H1 (cell line): ENCODE data around the gene TTC33. TPM values are rescaled to one million over a fixed set of nuclear protein-coding genes. Genes with fewer than 3 reads are reported as not detected.

Experiments used
- CTCF ChIA-PET: fragments of 300-600 bp; sonication (Branson Sonifier 250); formaldehyde crosslinking; loops from one replicate; lab custom pipeline; 2021; ENCODE audit not compliant: partially characterized antibody; lab: Charles Lee
- POLR2A ChIA-PET: fragments of 300-600 bp; sonication (Branson Sonifier 250); formaldehyde crosslinking; loops from one replicate; lab custom pipeline; 2021; ENCODE audit warnings: inconsistent platforms; ENCODE audit not compliant: partially characterized antibody; lab: Charles Lee
- DNase-seq, 2 experiments: peaks; one replicate each; pipeline versions ENCODE4 v3.0.0 to v3.0.0-alpha.2; 2010 to 2022; ENCODE audit warnings: low spot score in 2 of 2, low read depth in 1 of 2, mixed read lengths in 1 of 2
- FAIRE-seq: peaks from 2 replicates; lab custom pipeline; 2011; peaks lifted over from hg19 to GRCh38; lab: Jason Lieb, UNC
- H2AFZ ChIP-seq: 2 replicates; pipeline ENCODE4 v1.8.1; 2012; ENCODE audit warnings: low read length, inconsistent platforms
- H2AK5ac ChIP-seq: 2 replicates; pipeline ENCODE4 v1.6.1; 2013; ENCODE audit warnings: low read depth, low read length
- H2BK120ac ChIP-seq: replicated peaks from 2 replicates; pipeline ENCODE3; 2013; ENCODE audit warnings: low read depth, low read length, inconsistent platforms
- H2BK12ac ChIP-seq: 2 replicates; pipeline ENCODE4 v1.6.1; 2013; ENCODE audit warnings: low read depth, low read length
- H2BK15ac ChIP-seq: 2 replicates; pipeline ENCODE4 v1.6.1; 2013; ENCODE audit warnings: low read length
- H2BK20ac ChIP-seq: 2 replicates; pipeline ENCODE4 v1.6.1; 2013; ENCODE audit warnings: low read length
- H2BK5ac ChIP-seq: 2 replicates; pipeline ENCODE4 v1.6.1; 2013; ENCODE audit warnings: low read depth, low read length
- H3K14ac ChIP-seq: 2 replicates; pipeline ENCODE4 v1.6.1; 2013; ENCODE audit warnings: inconsistent platforms; ENCODE audit not compliant: insufficient read length
- H3K18ac ChIP-seq: 2 replicates; pipeline ENCODE4 v1.6.1; 2013; ENCODE audit warnings: low read length; ENCODE audit errors: extremely low read depth
- H3K23ac ChIP-seq: 2 replicates; pipeline ENCODE4 v1.6.1; 2013; ENCODE audit warnings: inconsistent platforms; ENCODE audit not compliant: insufficient read length
- H3K23me2 ChIP-seq: 2 replicates; pipeline ENCODE4 v1.6.1; 2013; ENCODE audit warnings: low read depth, low read length
- H3K27ac ChIP-seq: 2 replicates; pipeline ENCODE4 v1.6.1; 2011; ENCODE audit warnings: low read depth, low read length, inconsistent platforms
- H3K27me3 ChIP-seq, 4 experiments: replicated peaks in 1 of 4; 1 replicate in 1 of 4; 2 replicates in 3 of 4; pipeline versions ENCODE4 v1.6.1 to v1.8.1; 2011 to 2013; ENCODE audit warnings: low read length in 3 of 4, mild to moderate bottlenecking in 3 of 4, inconsistent platforms in 2 of 4, mixed read lengths in 2 of 4, moderate library complexity in 1 of 4; ENCODE audit not compliant: control insufficient read depth in 3 of 4, insufficient read depth in 3 of 4; ENCODE audit errors: extremely low read depth in 1 of 4
- H3K36me3 ChIP-seq, 4 experiments: 2 replicates each; pipeline versions ENCODE4 v1.6.1 to v1.8.1; 2011 to 2013; ENCODE audit warnings: mild to moderate bottlenecking in 4 of 4, low read length in 3 of 4, moderate library complexity in 2 of 4, control low read depth in 1 of 4, inconsistent platforms in 1 of 4; ENCODE audit not compliant: insufficient read depth in 4 of 4, control insufficient read depth in 2 of 4
- H3K4ac ChIP-seq: replicated peaks from 2 replicates; pipeline ENCODE3; 2013; ENCODE audit warnings: low read length, low read depth, mixed read lengths, inconsistent platforms; ENCODE audit not compliant: insufficient read length
- H3K4me1 ChIP-seq, 4 experiments: replicated peaks in 1 of 4; 1 replicate in 1 of 4; 2 replicates in 3 of 4; pipeline versions ENCODE4 v1.6.1 to v1.8.1; 2011 to 2013; ENCODE audit warnings: low read length in 3 of 4, inconsistent platforms in 2 of 4, mixed read lengths in 1 of 4; ENCODE audit not compliant: insufficient read depth in 4 of 4, control insufficient read depth in 3 of 4
- H3K4me2 ChIP-seq, 2 experiments: 2 replicates each; pipeline versions ENCODE4 v1.6.1 to v1.8.1; 2011 to 2013; ENCODE audit warnings: low read depth in 2 of 2, low read length in 2 of 2, control low read depth in 1 of 2, inconsistent platforms in 1 of 2, mild to moderate bottlenecking in 1 of 2; ENCODE audit not compliant: insufficient read depth in 1 of 2
- H3K4me3 ChIP-seq, 4 experiments: fragments of 200-600, 300-600 bp in 1 of 4; sonication (generic), shearing (Covaris generic), sonication (Bioruptor Twin) in 1 of 4; 2 replicates each; pipeline versions ENCODE4 v1.5.1 to v1.8.1; 2011 to 2016; ENCODE audit warnings: low read length in 4 of 4, low read depth in 3 of 4, control low read depth in 2 of 4, inconsistent platforms in 2 of 4, mild to moderate bottlenecking in 2 of 4, mixed read lengths in 1 of 4, moderate library complexity in 1 of 4; ENCODE audit not compliant: insufficient read depth in 2 of 4; ENCODE audit errors: extremely low read depth in 1 of 4
- H3K56ac ChIP-seq: replicated peaks from 2 replicates; pipeline ENCODE3; 2013; ENCODE audit warnings: low read depth, mild to moderate bottlenecking, mixed read lengths, low read length, inconsistent platforms; ENCODE audit not compliant: insufficient read length
- H3K79me1 ChIP-seq: 2 replicates; pipeline ENCODE4 v1.6.1; 2013; ENCODE audit warnings: low read depth, low read length, control low read depth
- H3K79me2 ChIP-seq, 2 experiments: 2 replicates each; pipeline versions ENCODE4 v1.6.1 to v1.8.1; 2012 to 2013; ENCODE audit warnings: low read length in 2 of 2, mild to moderate bottlenecking in 2 of 2, inconsistent platforms in 1 of 2; ENCODE audit not compliant: insufficient read depth in 2 of 2, control insufficient read depth in 1 of 2
- H3K9ac ChIP-seq, 4 experiments: replicated peaks in 1 of 4; 1 replicate in 1 of 4; 2 replicates in 3 of 4; pipeline versions ENCODE4 v1.6.1 to v1.8.1; 2011 to 2013; ENCODE audit warnings: low read depth in 3 of 4, low read length in 3 of 4, control low read depth in 2 of 4, mild to moderate bottlenecking in 2 of 4, moderate library complexity in 2 of 4, inconsistent platforms in 1 of 4; ENCODE audit errors: extremely low read depth in 1 of 4
- H3K9me3 ChIP-seq, 2 experiments: 2 replicates each; pipeline versions ENCODE4 v1.6.1 to v1.8.1; 2012 to 2013; ENCODE audit warnings: mild to moderate bottlenecking in 2 of 2, moderate library complexity in 2 of 2, control low read depth in 1 of 2, inconsistent platforms in 1 of 2, low read depth in 1 of 2, low read length in 1 of 2, mixed read lengths in 1 of 2; ENCODE audit not compliant: insufficient read depth in 2 of 2
- H4K20me1 ChIP-seq, 2 experiments: replicated peaks in 1 of 2; 2 replicates each; pipeline versions ENCODE3 to v1.8.1; 2011 to 2013; ENCODE audit warnings: inconsistent platforms in 2 of 2, low read length in 2 of 2, mild to moderate bottlenecking in 1 of 2; ENCODE audit not compliant: insufficient read depth in 2 of 2, control insufficient read depth in 1 of 2
- H4K5ac ChIP-seq: 2 replicates; pipeline ENCODE4 v1.6.1; 2013; ENCODE audit warnings: low read length, low read depth, mixed read lengths, inconsistent platforms; ENCODE audit not compliant: insufficient read length
- H4K8ac ChIP-seq: 2 replicates; pipeline ENCODE4 v1.8.0; 2013; ENCODE audit warnings: mild to moderate bottlenecking, moderate library complexity, low read length, inconsistent platforms; ENCODE audit not compliant: insufficient read depth; ENCODE audit errors: extremely low read depth
- H4K91ac ChIP-seq: replicated peaks from 2 replicates; pipeline ENCODE3; 2013; ENCODE audit warnings: low read length, mixed read lengths, inconsistent platforms; ENCODE audit not compliant: insufficient read length
- CHD2 ChIP-seq: IDR thresholded peaks from 2 replicates; pipeline ENCODE4 v1.6.1; 2012; ENCODE audit warnings: low read length, improper control_type of control experiment
- TEAD4 ChIP-seq: IDR thresholded peaks from 2 replicates; pipeline ENCODE4 v1.6.1; 2012; ENCODE audit warnings: low read depth, low read length, inconsistent platforms, mixed read lengths
- WGBS, 2 experiments: shearing (Covaris generic) in 1 of 2; methylation state at CpG; one replicate each; pipeline versions ENCODE4 v1.1.6 to v1.1.7; 2013 to 2015; ENCODE audit warnings: low lambda C conversion rate in 2 of 2, mixed read lengths in 2 of 2, inconsistent platforms in 1 of 2, low coverage in 1 of 2, missing lambda C conversion rate in 1 of 2; ENCODE audit not compliant: insufficient replicate concordance in 2 of 2, insufficient coverage in 1 of 2, insufficient read length in 1 of 2; ENCODE audit errors: extremely low coverage in 1 of 2, missing lambda C conversion rate in 1 of 2; 5-methylcytosine and 5-hydroxymethylcytosine counted together
- polyA plus RNA-seq, 7 experiments: library from polyadenylated mRNA; depleted of rRNA in 3 of 7; stranded (reverse) in 5 of 7; unstranded in 2 of 7; fragments of >200 nt in 5 of 7; fragments of 200-250 nt in 2 of 7; gene quantifications; 1 replicate in 5 of 7; 2 replicates in 1 of 7; 4 replicates in 1 of 7; pipeline versions ENCODE4 v1.2.1 to v1.2.3, GENCODE V29; 2011 to 2013; ENCODE audit warnings: missing spikeins in 2 of 7, mixed read lengths in 2 of 7
- total RNA-seq: library from RNA; stranded (reverse); fragmentation: NEBNext Ultra II Directional; extraction: Animal tissue kit (Norgen Biotek cat#: 25700); gene quantifications from 2 replicates; pipeline ENCODE4 v1.2.1, GENCODE V29; 2021

The TTC33 gene
- total and polyA plus RNA-seq, 2 of the 8 experiments (the other 6 are each of a cell fraction or from before 2014, with no cell fraction given), result 1.2 to 12.6 TPM

DNA sequence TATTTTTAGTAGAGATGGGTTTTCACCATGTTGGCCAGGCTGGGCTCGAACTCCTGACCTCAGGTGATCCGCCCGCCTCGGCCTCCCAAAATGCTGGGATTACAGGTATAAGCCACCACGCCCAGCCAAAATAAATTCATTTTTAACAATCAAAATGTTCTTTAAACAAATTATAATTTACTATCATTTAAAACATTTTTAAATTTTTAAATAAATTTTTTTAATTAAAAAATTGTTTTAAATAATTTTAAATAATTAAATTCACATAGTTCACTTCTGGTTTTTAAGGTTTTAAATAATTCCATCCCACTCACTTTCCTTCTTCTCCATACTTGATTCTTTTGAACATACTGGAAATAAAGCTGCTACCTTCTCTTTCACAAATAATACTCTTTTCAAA, 15.0 kb upstream of the TTC33 start:
- H3K79me1 ChIP-seq, result no peaks in the 10 kb centered on the region; the same call in 1 of the 2 replicates
- H2BK20ac ChIP-seq, result no peak overlapping the region
- H3K4ac ChIP-seq, result no peak overlapping the region
- no peak overlapping the region for H4K8ac ChIP-seq
- no peak overlapping the region for H3K27ac ChIP-seq
- no peak overlapping the region for H3K14ac ChIP-seq
- no peak overlapping the region for H2AK5ac ChIP-seq
- H3K23me2 ChIP-seq, result no peaks in the 10 kb centered on the region
- H3K9me3 ChIP-seq, result no peaks in the 10 kb centered on the region
- H4K5ac ChIP-seq, result no peak overlapping the region
- no peak overlapping the region for H2BK15ac ChIP-seq
- H3K4me3 ChIP-seq, result no peak overlapping the region
- H2BK12ac ChIP-seq, result no peak overlapping the region
- H3K9ac ChIP-seq, result no peak overlapping the region
- H2BK5ac ChIP-seq, result no peak overlapping the region
- no peak for TF ChIP-seq CHD2
- TF ChIP-seq TEAD4, result no peak
- WGBS, 2 experiments, result 94% methylated on average over 5 of the region's 5 CpGs; no CpG with 5 or more reads in 1 of the 2 experiments
- no peak for FAIRE-seq
- no peak for DNase-seq
- H3K18ac ChIP-seq, result no peak overlapping the region
- no peaks in the 10 kb centered on the region for H3K4me1 ChIP-seq
- H3K79me2 ChIP-seq, result no peaks in the 10 kb centered on the region
- H3K23ac ChIP-seq, result no peak overlapping the region
- peaks cover 0 to 1% (median 0%) of the 10 kb centered on the region in 4 experiments; a peak in 1 of 7 replicates for H3K27me3 ChIP-seq
- H3K36me3 ChIP-seq, result peaks cover 7 to 45% (median 18%) of the 10 kb centered on the region in 4 experiments
- no peak overlapping the region for H2AFZ ChIP-seq
- H2BK120ac ChIP-seq, result no peak overlapping the region
- ChIA-PET CTCF (interaction anchor here (0.6 to 1.3 kb wide), 4 partner anchors 9 to 43 kb away, joined by 3 to 6 read pairs (median 3); no protein-coding TSS in a partner anchor), POLR2A (interaction anchor here (1.2 to 1.7 kb wide), 2 partner anchors 61 to 62 kb away, joined by 3 read pairs; no protein-coding TSS in a partner anchor)
- H3K56ac ChIP-seq, result no peak overlapping the region
- no peak overlapping the region for H3K4me2 ChIP-seq
- H4K91ac ChIP-seq, result no peak overlapping the region
- H4K20me1 ChIP-seq, result no peaks in the 10 kb centered on the region
